ENCODE results near the gene BMAL2. TPM values are rescaled to one million over a fixed set of nuclear protein-coding genes. Genes with fewer than 3 reads are reported as not detected.

Gene BMAL2
- total RNA-seq, 1 experiment from 2014 or later, result 16.2 TPM

- Mint-ChIP-seq H3K4me3 (no peak overlapping the region), H3K9me3 (no peaks in the 10 kb centered on the region), H3K36me3 (no peaks in the 10 kb centered on the region), H3K4me1 (peaks cover 51% of the 10 kb centered on the region), H3K27me3 (ENCODE audit: low read depth) (no peaks in the 10 kb centered on the region), H3K27ac (no peak overlapping the region)
- ChIA-PET POLR2A (no interaction called here), CTCF (no interaction called here)
- ATAC-seq (no peak), DNase-seq (ENCODE audit: low spot score) (no peak)
- TF ChIP-seq GTF2I (CRISPR knock-in tag; conservative IDR thresholded peaks at IDR 0.05), result no peak
- no peak for TF ChIP-seq HMGXB4 (CRISPR knock-in tag; IDR thresholded peaks at IDR 0.05)
- TF ChIP-seq NFE2L1 (CRISPR knock-in tag; IDR thresholded peaks at IDR 0.05), result no peak
- no peak for TF ChIP-seq ZMAT4 (CRISPR knock-in tag; IDR thresholded peaks at IDR 0.05)
- no peak for TF ChIP-seq HMGA2 (CRISPR knock-in tag; IDR thresholded peaks at IDR 0.05)
- TF ChIP-seq IRF2 (CRISPR knock-in tag; IDR thresholded peaks at IDR 0.05; ENCODE audit: borderline replicate concordance, low read depth), result no peak
- no peak for TF ChIP-seq IRF1 (CRISPR knock-in tag; IDR thresholded peaks at IDR 0.05)
- TF ChIP-seq, protein P1, sequence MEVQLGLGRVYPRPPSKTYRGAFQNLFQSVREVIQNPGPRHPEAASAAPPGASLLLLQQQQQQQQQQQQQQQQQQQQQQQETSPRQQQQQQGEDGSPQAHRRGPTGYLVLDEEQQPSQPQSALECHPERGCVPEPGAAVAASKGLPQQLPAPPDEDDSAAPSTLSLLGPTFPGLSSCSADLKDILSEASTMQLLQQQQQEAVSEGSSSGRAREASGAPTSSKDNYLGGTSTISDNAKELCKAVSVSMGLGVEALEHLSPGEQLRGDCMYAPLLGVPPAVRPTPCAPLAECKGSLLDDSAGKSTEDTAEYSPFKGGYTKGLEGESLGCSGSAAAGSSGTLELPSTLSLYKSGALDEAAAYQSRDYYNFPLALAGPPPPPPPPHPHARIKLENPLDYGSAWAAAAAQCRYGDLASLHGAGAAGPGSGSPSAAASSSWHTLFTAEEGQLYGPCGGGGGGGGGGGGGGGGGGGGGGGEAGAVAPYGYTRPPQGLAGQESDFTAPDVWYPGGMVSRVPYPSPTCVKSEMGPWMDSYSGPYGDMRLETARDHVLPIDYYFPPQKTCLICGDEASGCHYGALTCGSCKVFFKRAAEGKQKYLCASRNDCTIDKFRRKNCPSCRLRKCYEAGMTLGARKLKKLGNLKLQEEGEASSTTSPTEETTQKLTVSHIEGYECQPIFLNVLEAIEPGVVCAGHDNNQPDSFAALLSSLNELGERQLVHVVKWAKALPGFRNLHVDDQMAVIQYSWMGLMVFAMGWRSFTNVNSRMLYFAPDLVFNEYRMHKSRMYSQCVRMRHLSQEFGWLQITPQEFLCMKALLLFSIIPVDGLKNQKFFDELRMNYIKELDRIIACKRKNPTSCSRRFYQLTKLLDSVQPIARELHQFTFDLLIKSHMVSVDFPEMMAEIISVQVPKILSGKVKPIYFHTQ (CRISPR knock-in tag; IDR thresholded peaks at IDR 0.05), result no peak
These were observed 11.6 kb downstream of the BMAL2 start for GRCh38 chr12:27344246-27344645.

GRCh38 chr12:27344760-27345159, 12.1 kb downstream of the BMAL2 start:
- no peak for DNase-seq (ENCODE audit: low spot score)
- TF ChIP-seq NFE2L1 (CRISPR knock-in tag; IDR thresholded peaks at IDR 0.05), result no peak
- TF ChIP-seq ZNF138 (CRISPR knock-in tag; conservative IDR thresholded peaks at IDR 0.05), result no peak
- TF ChIP-seq ZNF671 (CRISPR knock-in tag; IDR thresholded peaks at IDR 0.05), result no peak
- no peak for TF ChIP-seq ZNF232 (CRISPR knock-in tag; IDR thresholded peaks at IDR 0.05)
- no peak for TF ChIP-seq HMGA2 (CRISPR knock-in tag; IDR thresholded peaks at IDR 0.05)
- TF ChIP-seq JUN (CRISPR knock-in tag; IDR thresholded peaks at IDR 0.05), result no peak
- TF ChIP-seq, protein P2, sequence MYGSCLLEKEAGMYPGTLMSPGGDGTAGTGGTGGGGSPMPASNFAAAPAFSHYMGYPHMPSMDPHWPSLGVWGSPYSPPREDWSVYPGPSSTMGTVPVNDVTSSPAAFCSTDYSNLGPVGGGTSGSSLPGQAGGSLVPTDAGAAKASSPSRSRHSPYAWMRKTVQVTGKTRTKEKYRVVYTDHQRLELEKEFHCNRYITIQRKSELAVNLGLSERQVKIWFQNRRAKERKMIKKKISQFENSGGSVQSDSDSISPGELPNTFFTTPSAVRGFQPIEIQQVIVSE (CRISPR knock-in tag; IDR thresholded peaks at IDR 0.05; ENCODE audit: borderline replicate concordance), result no peak
- no peak for TF ChIP-seq ESRRA (CRISPR knock-in tag; IDR thresholded peaks at IDR 0.05; ENCODE audit: borderline replicate concordance)
- no peak for TF ChIP-seq ZNF219 (CRISPR knock-in tag; IDR thresholded peaks at IDR 0.05; ENCODE audit: borderline replicate concordance)
- TF ChIP-seq MAX (CRISPR knock-in tag; IDR thresholded peaks at IDR 0.05), result no peak
- TF ChIP-seq USF1 (CRISPR knock-in tag; IDR thresholded peaks at IDR 0.05), result no peak
- no peak for TF ChIP-seq FOXK1 (CRISPR knock-in tag; IDR thresholded peaks at IDR 0.05)
- no peak for TF ChIP-seq PRRX2 (CRISPR knock-in tag; IDR thresholded peaks at IDR 0.05)
- TF ChIP-seq TP53 (CRISPR knock-in tag; IDR thresholded peaks at IDR 0.05), result no peak
- ChIA-PET CTCF (no interaction called here), POLR2A (no interaction called here)
- no peaks in the 10 kb centered on the region for H3K27me3 Mint-ChIP-seq (ENCODE audit: low read depth)
- peak; percentile 33; the same call in 1 of the 2 replicates for ATAC-seq
- peak overlapping the region; percentile 12; the same call in 1 of the 2 replicates for H3K27ac Mint-ChIP-seq
- no peaks in the 10 kb centered on the region for H3K9me3 Mint-ChIP-seq
- no peaks in the 10 kb centered on the region for H3K36me3 Mint-ChIP-seq
- H3K4me1 Mint-ChIP-seq, result peaks cover 51% of the 10 kb centered on the region
- no peak overlapping the region for H3K4me3 Mint-ChIP-seq

Measured in WTC11 (cell line).